CD4-positive, alpha-beta T cell (primary cell): ENCODE data around the gene ADAD2. TPM values are rescaled to one million over a fixed set of nuclear protein-coding genes. Genes with fewer than 3 reads are reported as not detected.

ENCODE experiments used
- ATAC-seq: fragments of 200-7000 bp; cut with Tn5 transposase; one replicate; pipeline ENCODE4 v1.10.0; 2022; ENCODE audit warnings: mild to moderate bottlenecking; ENCODE audit not compliant: poor library complexity
- CTCF ChIA-PET: fragments of 350-600 bp; sonication (Branson Sonifier 250); formaldehyde crosslinking; loops from one replicate; lab custom pipeline; 2021; ENCODE audit warnings: antibody characterized with exemption, inconsistent platforms; lab: Charles Lee
- POLR2A ChIA-PET: fragments of 350-600 bp; sonication (Branson Sonifier 250); formaldehyde crosslinking; loops from one replicate; lab custom pipeline; 2021; ENCODE audit warnings: antibody characterized with exemption, inconsistent platforms; lab: Charles Lee
- DNase-seq, 14 experiments: peaks; one replicate each; pipeline ENCODE4 v3.0.0-alpha.2; 2013 to 2020; ENCODE audit warnings: mixed read lengths in 2 of 14
- H3K27ac ChIP-seq, 2 donors: one replicate each; pipeline versions ENCODE4 v1.5.1 to v1.7.0; 2013; ENCODE audit warnings: low read length in 2 of 2, low read depth in 1 of 2, mild to moderate bottlenecking in 1 of 2
- H3K27me3 ChIP-seq, 2 experiments: 1 replicate in 1 of 2; 2 replicates in 1 of 2; pipeline versions ENCODE4 v1.6.1 to v1.7.0; 2013; ENCODE audit warnings: low read length in 2 of 2, control low read depth in 1 of 2, mild to moderate bottlenecking in 1 of 2, moderate library complexity in 1 of 2; ENCODE audit not compliant: insufficient read depth in 2 of 2, control insufficient read depth in 1 of 2
- H3K36me3 ChIP-seq: one replicate; pipeline ENCODE4 v1.6.1; 2013; ENCODE audit warnings: low read length, control low read depth; ENCODE audit not compliant: insufficient read depth
- H3K4me1 ChIP-seq: one replicate; pipeline ENCODE4 v1.6.1; 2013; ENCODE audit warnings: low read length, control low read depth; ENCODE audit not compliant: insufficient read depth
- H3K4me3 ChIP-seq: one replicate; pipeline ENCODE4 v1.5.1; 2013; ENCODE audit warnings: mild to moderate bottlenecking, low read length, moderate library complexity
- H3K9me3 ChIP-seq, 2 experiments: 1 replicate in 1 of 2; 2 replicates in 1 of 2; pipeline versions ENCODE4 v1.6.1 to v1.7.0; 2013; ENCODE audit warnings: low read length in 2 of 2, mild to moderate bottlenecking in 2 of 2, control low read depth in 1 of 2, moderate library complexity in 1 of 2; ENCODE audit not compliant: control insufficient read depth in 1 of 2, insufficient read depth in 1 of 2
- H3K27ac Mint-ChIP-seq: one replicate; pipeline ENCODE4 v1.8.0; 2020; ENCODE audit warnings: mixed read lengths
- H3K27me3 Mint-ChIP-seq: one replicate; pipeline ENCODE4 v1.8.0; 2021; ENCODE audit warnings: mixed read lengths
- H3K36me3 Mint-ChIP-seq: one replicate; pipeline ENCODE4 v1.8.0; 2021; ENCODE audit warnings: low read depth, mixed read lengths
- H3K4me1 Mint-ChIP-seq: one replicate; pipeline ENCODE4 v1.8.0; 2021; ENCODE audit warnings: low read depth, mixed read lengths
- H3K4me3 Mint-ChIP-seq: one replicate; pipeline ENCODE4 v1.8.0; 2020; ENCODE audit warnings: mild to moderate bottlenecking, mixed read lengths
- H3K9me3 Mint-ChIP-seq: one replicate; pipeline ENCODE4 v1.8.0; 2020; ENCODE audit warnings: mixed read lengths
- intact Hi-C, 2 experiments: fragments of 100-400 bp; cut with DNase I in 1 of 2; cut with micrococcal nuclease in 1 of 2; formaldehyde crosslinking; loops; one replicate each; pipeline versions ENCODE4 v1.15.1 to v1.9.0; 2023 to 2025; cut with DNase I, micrococcal nuclease
- total RNA-seq, 174 experiments: library from RNA in 2 of 174; stranded (reverse) in 2 of 174; gene quantifications; one replicate each; pipeline ENCODE4 v1.2.3 and lab custom pipeline; 2021 to 2026
- TF ChIP-seq, protein P1 (sequence below): fragments of 200-600 bp; IDR thresholded peaks from one replicate; pipeline ENCODE4 v1.8.0; 2022; ENCODE audit warnings: antibody characterized with exemption, mild to moderate bottlenecking

The ADAD2 gene
- total RNA-seq, 2 experiments from 2014 or later, result 0.59 TPM; not detected in 1

DNA sequence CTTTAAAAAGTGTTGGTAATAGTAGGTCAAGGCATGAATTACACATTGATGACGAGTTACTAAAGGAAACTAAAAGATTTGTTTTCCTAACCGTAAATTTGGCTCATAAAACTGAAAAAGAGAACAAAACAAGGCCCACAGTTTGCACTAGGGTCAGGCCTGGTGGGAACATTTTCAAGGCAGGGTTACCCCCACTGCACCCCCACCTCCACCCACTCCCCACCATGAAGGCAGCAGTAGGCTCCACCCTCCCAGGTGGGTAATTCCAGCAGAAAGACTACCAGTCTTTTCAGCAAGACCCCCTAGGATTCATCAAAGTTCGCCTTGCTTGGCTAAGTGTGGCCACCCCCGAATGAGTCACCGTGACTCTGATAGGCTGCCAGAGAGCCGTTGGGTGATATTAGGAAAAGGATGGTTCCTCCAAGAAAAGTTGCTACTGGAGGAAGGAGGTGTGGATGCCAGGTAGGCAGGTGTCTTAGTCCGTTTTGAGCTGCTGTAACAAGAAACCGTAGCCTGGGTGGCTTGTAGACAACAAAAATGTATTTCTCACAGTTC lies 37.2 kb upstream of the ADAD2 start:
- POLR2A ChIA-PET, result no interaction called here
- CTCF ChIA-PET, result no interaction called here
- DNase-seq, result no peak
- Histone ChIP-seq H3K9me3 (no peaks in the 10 kb centered on the region), H3K4me1 (no peaks in the 10 kb centered on the region), H3K27ac (no peak overlapping the region), H3K27me3 (peaks cover 0 to 3% of the 10 kb centered on the region in 2 experiments), H3K4me3 (no peak overlapping the region), H3K36me3 (no peaks in the 10 kb centered on the region)
- no peak overlapping the region for H3K27ac Mint-ChIP-seq
- H3K4me3 Mint-ChIP-seq, result no peak overlapping the region
- no peaks in the 10 kb centered on the region for H3K36me3 Mint-ChIP-seq
- no peaks in the 10 kb centered on the region for H3K9me3 Mint-ChIP-seq
- peaks cover 26% of the 10 kb centered on the region for H3K27me3 Mint-ChIP-seq
- ATAC-seq, result no peak
- TF ChIP-seq, protein P1, sequence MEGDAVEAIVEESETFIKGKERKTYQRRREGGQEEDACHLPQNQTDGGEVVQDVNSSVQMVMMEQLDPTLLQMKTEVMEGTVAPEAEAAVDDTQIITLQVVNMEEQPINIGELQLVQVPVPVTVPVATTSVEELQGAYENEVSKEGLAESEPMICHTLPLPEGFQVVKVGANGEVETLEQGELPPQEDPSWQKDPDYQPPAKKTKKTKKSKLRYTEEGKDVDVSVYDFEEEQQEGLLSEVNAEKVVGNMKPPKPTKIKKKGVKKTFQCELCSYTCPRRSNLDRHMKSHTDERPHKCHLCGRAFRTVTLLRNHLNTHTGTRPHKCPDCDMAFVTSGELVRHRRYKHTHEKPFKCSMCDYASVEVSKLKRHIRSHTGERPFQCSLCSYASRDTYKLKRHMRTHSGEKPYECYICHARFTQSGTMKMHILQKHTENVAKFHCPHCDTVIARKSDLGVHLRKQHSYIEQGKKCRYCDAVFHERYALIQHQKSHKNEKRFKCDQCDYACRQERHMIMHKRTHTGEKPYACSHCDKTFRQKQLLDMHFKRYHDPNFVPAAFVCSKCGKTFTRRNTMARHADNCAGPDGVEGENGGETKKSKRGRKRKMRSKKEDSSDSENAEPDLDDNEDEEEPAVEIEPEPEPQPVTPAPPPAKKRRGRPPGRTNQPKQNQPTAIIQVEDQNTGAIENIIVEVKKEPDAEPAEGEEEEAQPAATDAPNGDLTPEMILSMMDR, result no peak
- intact Hi-C loops, result no loop called here
- H3K4me1 Mint-ChIP-seq, result no peaks in the 10 kb centered on the region

DNA sequence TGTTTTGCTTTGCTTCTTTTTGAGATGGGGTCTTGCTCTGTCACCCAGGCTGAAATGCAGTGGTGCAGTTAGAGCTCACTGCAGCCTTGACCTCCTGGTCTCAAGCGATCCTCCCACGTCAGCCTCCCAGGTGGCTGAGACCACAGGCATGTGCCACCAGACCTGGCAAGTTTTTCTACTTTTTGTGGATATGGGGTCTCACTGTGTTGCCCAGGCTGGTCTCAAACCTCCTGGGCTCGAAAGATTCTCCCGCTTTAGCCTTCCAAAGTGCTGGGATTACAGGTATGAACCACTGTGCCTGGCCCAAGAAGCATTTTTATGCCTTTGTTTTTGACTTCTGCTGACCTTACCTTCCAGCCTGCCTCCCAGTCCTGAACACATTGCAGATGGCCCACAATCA lies 35.7 kb upstream of the ADAD2 start:
- Histone ChIP-seq H3K4me1 (no peaks in the 10 kb centered on the region), H3K4me3 (no peak overlapping the region), H3K27me3 (peaks cover 0 to 6% of the 10 kb centered on the region in 2 experiments), H3K36me3 (no peaks in the 10 kb centered on the region), H3K27ac (no peak overlapping the region), H3K9me3 (no peaks in the 10 kb centered on the region)
- H3K9me3 Mint-ChIP-seq, result no peaks in the 10 kb centered on the region
- ChIA-PET POLR2A (no interaction called here), CTCF (no interaction called here)
- intact Hi-C loops, result no loop called here
- TF ChIP-seq, protein P1, result no peak
- H3K4me1 Mint-ChIP-seq, result no peaks in the 10 kb centered on the region
- no peak for ATAC-seq
- no peaks in the 10 kb centered on the region for H3K36me3 Mint-ChIP-seq
- H3K27ac Mint-ChIP-seq, result no peak overlapping the region
- DNase-seq, result no peak
- peaks cover 34% of the 10 kb centered on the region for H3K27me3 Mint-ChIP-seq
- H3K4me3 Mint-ChIP-seq, result no peak overlapping the region

DNA sequence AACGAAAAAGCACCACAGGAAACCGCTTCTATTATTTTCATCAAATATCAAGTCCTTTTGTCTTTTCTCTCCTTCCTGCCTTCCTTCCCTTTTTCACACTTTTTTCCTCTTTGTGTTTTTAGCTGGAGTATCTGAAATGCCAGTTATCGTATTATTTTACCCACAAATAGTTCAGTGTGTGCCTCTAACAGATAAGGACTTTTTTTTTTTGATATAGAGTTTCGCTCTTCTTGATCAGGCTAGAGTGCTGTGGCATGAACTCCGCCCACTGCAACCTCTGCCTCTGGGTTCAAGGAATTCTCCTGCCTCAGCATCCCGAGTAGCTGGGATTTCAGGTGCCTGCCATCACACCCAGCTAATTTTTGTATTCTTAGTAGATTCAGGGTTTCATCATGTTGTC lies 35.2 kb upstream of the ADAD2 start:
- Histone ChIP-seq H3K4me1 (no peaks in the 10 kb centered on the region), H3K27me3 (peaks cover 0 to 10% of the 10 kb centered on the region in 2 experiments), H3K36me3 (no peaks in the 10 kb centered on the region), H3K4me3 (no peak overlapping the region), H3K9me3 (no peaks in the 10 kb centered on the region), H3K27ac (no peak overlapping the region)
- H3K27ac Mint-ChIP-seq, result no peak overlapping the region
- ATAC-seq (no peak), DNase-seq (no peak)
- POLR2A ChIA-PET, result no interaction called here
- no peaks in the 10 kb centered on the region for H3K36me3 Mint-ChIP-seq
- intact Hi-C loops, result no loop called here
- no peaks in the 10 kb centered on the region for H3K9me3 Mint-ChIP-seq
- CTCF ChIA-PET, result no interaction called here
- H3K4me1 Mint-ChIP-seq, result no peaks in the 10 kb centered on the region
- H3K27me3 Mint-ChIP-seq, result peaks cover 34% of the 10 kb centered on the region
- TF ChIP-seq, protein P1, result no peak
- H3K4me3 Mint-ChIP-seq, result no peak overlapping the region
